HEK293T (cell line): Measurements from ENCODE around the gene THEM4.

Experiments used
- CTCF ChIA-PET: fragments of 350-600 bp; formaldehyde crosslinking; extraction: SDS; loops from one replicate; lab custom pipeline; 2021; ENCODE audit warnings: antibody characterized with exemption, inconsistent platforms; lab: Yijun Ruan, JAX
- POLR2A ChIA-PET: fragments of 350-600 bp; formaldehyde crosslinking; extraction: SDS; loops from one replicate; lab custom pipeline; 2020; ENCODE audit warnings: antibody characterized with exemption, inconsistent platforms; lab: Yijun Ruan, JAX
- DNase-seq: peaks from one replicate; pipeline ENCODE4 v3.0.0; 2012; ENCODE audit warnings: mixed read lengths; ENCODE audit errors: extremely low spot score
- ARNT ChIP-seq: fragments of 450-650 bp; IDR thresholded peaks from 2 replicates; pipeline ENCODE4 v1.6.1; 2017; ENCODE audit warnings: mild to moderate bottlenecking
- BHLHE40 ChIP-seq: fragments of 450-650 bp; IDR thresholded peaks from 2 replicates; pipeline ENCODE4 v1.6.1; 2016; ENCODE audit warnings: mild to moderate bottlenecking, moderate library complexity, borderline replicate concordance
- CTBP1 ChIP-seq: fragments of 450-650 bp; IDR thresholded peaks from 2 replicates; pipeline ENCODE4 v1.6.1; 2016; ENCODE audit warnings: borderline replicate concordance
- ELF4 ChIP-seq: fragments of 450-650 bp; IDR thresholded peaks from 2 replicates; pipeline ENCODE4 v1.6.1; 2017; ENCODE audit warnings: antibody characterized with exemption
- FOXA1 ChIP-seq: fragments of 450-650 bp; IDR thresholded peaks from 2 replicates; pipeline ENCODE4 v1.6.1; 2016; ENCODE audit warnings: mild to moderate bottlenecking
- FOXK2 ChIP-seq: fragments of 450-650 bp; IDR thresholded peaks from 2 replicates; pipeline ENCODE4 v1.6.1; 2016; ENCODE audit warnings: mild to moderate bottlenecking
- FOXM1 ChIP-seq: fragments of 450-650 bp; IDR thresholded peaks from 2 replicates; pipeline ENCODE4 v1.6.1; 2017; ENCODE audit warnings: mild to moderate bottlenecking, borderline replicate concordance
- HDGF ChIP-seq: fragments of 450-650 bp; IDR thresholded peaks from 2 replicates; pipeline ENCODE4 v1.6.1; 2017; ENCODE audit warnings: antibody characterized with exemption, borderline replicate concordance
- L3MBTL2 ChIP-seq: fragments of 450-650 bp; conservative IDR thresholded peaks from 2 replicates; pipeline ENCODE4 v1.6.1; 2016; ENCODE audit warnings: mild to moderate bottlenecking
- LEF1 ChIP-seq: fragments of 450-650 bp; IDR thresholded peaks from 2 replicates; pipeline ENCODE4 v1.6.1; 2017; ENCODE audit warnings: mild to moderate bottlenecking, borderline replicate concordance
- NFRKB ChIP-seq: fragments of 450-650 bp; IDR thresholded peaks from 2 replicates; pipeline ENCODE4 v1.6.1; 2016; ENCODE audit warnings: mild to moderate bottlenecking, moderate library complexity
- SP1 ChIP-seq: fragments of 450-650 bp; IDR thresholded peaks from 2 replicates; pipeline ENCODE4 v1.6.1; 2017
- SUZ12 ChIP-seq: fragments of 450-650 bp; IDR thresholded peaks from 2 replicates; pipeline ENCODE4 v1.6.1; 2016; ENCODE audit warnings: mild to moderate bottlenecking
- TARDBP ChIP-seq: fragments of 450-650 bp; IDR thresholded peaks from 2 replicates; pipeline ENCODE4 v1.6.1; 2016
- ZNF384 ChIP-seq: fragments of 450-650 bp; IDR thresholded peaks from 2 replicates; pipeline ENCODE4 v1.6.1; 2016
- TF ChIP-seq, protein P1 (sequence below): fragments of 450-650 bp; IDR thresholded peaks from 2 replicates; pipeline ENCODE4 v1.6.1; 2016

THEM4 gene

DNA sequence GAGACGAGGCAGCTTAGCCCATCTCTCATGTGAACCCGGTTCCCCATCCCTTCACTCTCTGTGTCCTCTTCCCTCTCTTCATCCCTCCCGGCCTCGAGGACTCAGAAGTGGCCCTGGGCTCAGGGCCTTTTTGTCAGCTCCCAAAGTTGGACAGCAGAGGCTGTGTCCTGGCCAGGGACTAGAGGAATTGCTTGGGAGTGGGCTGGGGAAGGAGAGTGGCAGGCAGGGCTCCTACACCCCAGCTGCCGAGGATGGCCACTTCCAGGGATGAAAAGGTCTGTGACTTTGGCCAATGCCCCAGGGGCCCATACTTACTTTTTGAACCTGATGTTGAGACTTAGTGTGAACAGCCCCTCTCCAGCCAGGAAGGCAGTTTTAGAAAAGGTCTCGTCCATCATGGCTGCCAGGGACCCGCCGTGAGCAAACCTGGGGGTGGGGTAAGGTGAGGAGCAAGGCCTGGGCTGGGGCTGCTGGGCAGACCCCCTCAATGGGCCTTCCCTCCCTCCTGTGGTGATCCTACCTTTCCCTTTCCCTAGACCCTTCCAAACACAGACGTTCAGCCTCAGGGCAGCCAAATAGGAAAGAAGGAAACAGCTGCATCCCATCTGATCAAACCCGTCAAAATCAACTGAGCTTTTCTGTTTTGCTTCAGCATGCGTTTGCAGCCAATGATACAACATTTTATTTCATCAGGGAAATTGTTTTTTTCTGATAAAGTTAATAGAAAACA, 61.3 kb downstream of the THEM4 start:
- CTCF ChIA-PET = interaction anchor here (1.5 kb wide), 1 partner anchor 11 kb away, joined by 5 read pairs; no protein-coding TSS in a partner anchor
- TF ChIP-seq ELF4 (no peak), ARNT (no peak), L3MBTL2 (no peak), FOXM1 (no peak), HDGF (no peak), SP1 (no peak), CTBP1 (no peak), SUZ12 (no peak), FOXK2 (no peak), ZNF384 (no peak), NFRKB (no peak), TARDBP (no peak), FOXA1 (no peak), LEF1 (no peak), BHLHE40 (no peak)
- TF ChIP-seq, protein P1, sequence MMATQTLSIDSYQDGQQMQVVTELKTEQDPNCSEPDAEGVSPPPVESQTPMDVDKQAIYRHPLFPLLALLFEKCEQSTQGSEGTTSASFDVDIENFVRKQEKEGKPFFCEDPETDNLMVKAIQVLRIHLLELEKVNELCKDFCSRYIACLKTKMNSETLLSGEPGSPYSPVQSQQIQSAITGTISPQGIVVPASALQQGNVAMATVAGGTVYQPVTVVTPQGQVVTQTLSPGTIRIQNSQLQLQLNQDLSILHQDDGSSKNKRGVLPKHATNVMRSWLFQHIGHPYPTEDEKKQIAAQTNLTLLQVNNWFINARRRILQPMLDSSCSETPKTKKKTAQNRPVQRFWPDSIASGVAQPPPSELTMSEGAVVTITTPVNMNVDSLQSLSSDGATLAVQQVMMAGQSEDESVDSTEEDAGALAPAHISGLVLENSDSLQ = no peak
- POLR2A ChIA-PET = no interaction called here
- DNase-seq = no peak

DNA sequence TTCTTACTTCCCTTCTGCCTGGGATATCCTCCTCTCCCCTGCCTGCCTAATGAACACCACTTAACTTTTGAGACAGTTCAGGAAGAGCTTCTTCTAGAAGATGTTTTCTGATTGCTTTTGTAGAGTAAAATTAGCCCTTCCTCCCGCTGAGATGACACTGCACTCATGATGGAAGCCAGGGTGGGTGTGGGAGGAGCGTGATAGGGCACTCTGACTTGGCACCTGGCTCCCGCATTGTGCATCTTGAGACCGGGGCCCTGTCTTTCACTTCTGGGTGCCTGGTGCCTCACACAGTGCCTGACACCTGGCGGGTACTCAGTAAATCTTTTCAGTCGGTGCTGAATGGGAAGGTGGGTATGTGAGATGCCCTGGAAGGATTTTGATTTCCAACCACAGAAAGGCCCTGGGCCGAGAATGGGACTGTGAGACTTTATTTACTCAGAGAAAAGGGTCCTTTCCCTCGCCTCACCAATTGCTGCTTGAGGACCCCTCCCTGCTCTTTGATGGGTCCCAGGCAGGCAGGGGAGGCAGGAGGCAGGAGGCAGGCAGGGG, 62.5 kb downstream of the THEM4 start:
- TF ChIP-seq CTBP1 (no peak), SP1 (no peak), ARNT (no peak), ZNF384 (no peak), BHLHE40 (no peak), FOXK2 (no peak)
- CTCF ChIA-PET = interaction anchor here (1.1 to 1.4 kb wide), 2 partner anchors 10 to 155 kb away, joined by 7 to 9 read pairs; no protein-coding TSS in a partner anchor
- no peak for DNase-seq
- POLR2A ChIA-PET = no interaction called here

DNA sequence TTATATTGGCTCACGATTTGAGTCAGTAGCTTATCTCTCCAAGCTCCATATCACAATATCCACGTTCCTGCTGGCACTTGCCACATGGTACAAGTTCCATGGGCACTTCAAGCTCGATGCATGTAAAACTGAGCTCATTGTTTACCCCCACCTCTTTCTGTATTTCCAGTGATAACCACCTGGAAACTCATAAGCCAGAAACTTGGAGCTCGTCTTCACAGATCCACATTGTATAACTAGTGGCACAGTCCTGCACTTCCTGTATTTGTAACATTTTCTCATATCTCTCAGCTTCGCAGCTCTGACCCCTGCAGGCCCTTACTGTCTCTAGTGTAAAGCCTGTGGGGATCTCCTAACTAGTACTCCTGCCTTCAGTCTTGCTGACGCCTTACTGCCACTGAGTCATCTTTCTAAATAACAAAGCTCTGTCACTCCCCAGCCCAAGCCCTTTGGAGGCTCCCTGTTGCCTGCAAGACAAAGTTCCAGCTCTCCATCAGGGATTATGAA, 63.2 kb downstream of the THEM4 start:
- no peak for TF ChIP-seq BHLHE40
- TF ChIP-seq L3MBTL2 = 0 out of 2 replicates have a peak, but pooled peaks have one; percentile 14
- DNase-seq = no peak
- POLR2A ChIA-PET = interaction anchor here (0.7 kb wide), 1 partner anchor 14 kb away, joined by 5 read pairs; no protein-coding TSS in a partner anchor
- CTCF ChIA-PET = interaction anchor here (0.6 to 1.4 kb wide), 3 partner anchors 10 to 539 kb away, joined by 3 to 9 read pairs (median 7); no protein-coding TSS in a partner anchor

DNA sequence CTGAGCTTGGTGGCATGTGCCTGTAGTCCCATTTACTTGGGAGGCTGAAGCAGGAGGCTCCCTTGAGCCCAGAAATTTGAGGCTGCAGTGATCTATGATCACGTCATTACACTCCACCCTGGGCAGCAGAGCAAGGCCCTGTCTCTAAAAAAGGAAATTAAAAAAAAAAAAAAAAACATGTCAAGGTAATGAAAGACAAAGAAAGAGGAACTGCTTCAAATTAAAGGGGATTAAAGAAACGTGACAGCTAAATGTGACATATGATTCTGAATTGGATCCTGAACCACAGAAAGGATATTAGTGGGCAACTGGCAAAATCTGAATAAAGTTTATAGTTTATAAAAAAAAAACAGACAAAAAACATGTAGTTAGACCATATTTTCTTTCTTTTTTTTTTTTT, 65.9 kb downstream of the THEM4 start:
- POLR2A ChIA-PET = no interaction called here
- CTCF ChIA-PET = interaction anchor here (0.8 to 2.0 kb wide), 2 partner anchors 10 to 325 kb away, joined by 3 to 7 read pairs; partner anchors contain the start of gene THEM5
- TF ChIP-seq SUZ12 = no peak
- no peak for TF ChIP-seq L3MBTL2
- TF ChIP-seq ARNT = no peak
- TF ChIP-seq TARDBP = no peak
- no peak for TF ChIP-seq BHLHE40
- DNase-seq = no peak

DNA sequence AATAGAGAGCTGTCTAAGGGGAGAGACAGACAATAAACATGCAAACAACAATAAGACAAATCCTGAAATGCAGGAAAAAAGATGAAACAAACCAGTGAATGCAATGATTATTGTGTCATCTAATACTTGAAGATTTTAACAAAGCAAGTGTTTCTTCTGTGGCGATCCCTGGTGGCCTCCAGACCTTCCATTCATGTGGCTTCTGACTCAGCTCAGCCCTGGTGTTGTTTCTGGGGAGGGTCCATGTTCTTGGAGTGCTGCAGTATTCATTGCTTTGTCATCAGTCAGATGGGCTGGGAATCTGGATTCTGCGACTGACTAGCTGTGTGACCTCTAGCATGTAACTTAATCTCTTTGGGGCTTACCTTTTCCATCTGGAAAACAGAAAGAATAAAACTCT, 68.2 kb downstream of the THEM4 start:
- DNase-seq = no peak
- CTCF ChIA-PET = interaction anchor here (0.5 to 0.6 kb wide), 2 partner anchors 164 to 185 kb away, joined by 3 read pairs; no protein-coding TSS in a partner anchor
- TF ChIP-seq FOXK2 (no peak), BHLHE40 (no peak), NFRKB (no peak), FOXA1 (no peak), TARDBP (no peak), ELF4 (no peak), SP1 (no peak), L3MBTL2 (no peak), SUZ12 (no peak), CTBP1 (no peak), FOXM1 (no peak), ZNF384 (no peak)
- TF ChIP-seq, protein P1 = no peak
- POLR2A ChIA-PET = no interaction called here

DNA sequence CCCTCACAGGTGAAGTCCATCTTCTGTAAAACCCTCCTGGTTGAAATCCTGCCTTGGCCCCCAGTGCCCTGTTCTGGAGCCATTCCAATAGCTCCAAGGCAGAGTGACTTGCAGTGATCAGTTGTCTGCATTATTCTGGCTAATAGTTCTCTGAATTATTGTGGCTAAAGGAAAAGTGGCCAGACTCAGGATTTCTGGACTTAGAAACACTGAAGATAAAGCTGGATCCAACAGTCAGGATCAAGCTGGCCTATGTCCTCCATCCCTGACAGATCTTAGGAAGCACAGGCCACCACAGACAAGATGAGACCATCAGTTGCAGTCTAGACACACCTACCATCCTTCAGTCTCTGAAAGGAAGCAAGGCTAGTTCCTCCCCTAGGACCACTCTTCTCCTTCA, 68.9 kb downstream of the THEM4 start:
- no peak for DNase-seq
- POLR2A ChIA-PET = interaction anchor here (0.7 kb wide), 1 partner anchor 77 kb away, joined by 3 read pairs; the partner anchor contains the start of gene MRPL9
- CTCF ChIA-PET = no interaction called here
- TF ChIP-seq FOXK2 (no peak), SUZ12 (no peak), LEF1 (no peak), NFRKB (no peak), SP1 (no peak), CTBP1 (no peak), HDGF (no peak), L3MBTL2 (no peak), FOXM1 (no peak), TARDBP (no peak), ARNT (no peak), ELF4 (no peak), ZNF384 (no peak), FOXA1 (no peak), BHLHE40 (no peak)
- TF ChIP-seq, protein P1 = no peak
